Esophagus muscularis mucosa (tissue), 4 donors: ENCODE measurements around the gene PLA2G4B.

Experiments used
- EP300 ChIP-seq: sonication (generic); formaldehyde crosslinking; IDR thresholded peaks from one replicate; pipeline ENCODE4 v1.6.1; 2017; ENCODE audit warnings: antibody characterized with exemption
- POLR2A ChIP-seq: fragments of 450-650 bp; IDR thresholded peaks from one replicate; pipeline ENCODE4 v1.6.1; 2017; ENCODE audit warnings: antibody characterized with exemption, moderate library complexity, mild to moderate bottlenecking, low read depth
- POLR2AphosphoS5 ChIP-seq, 2 donors: sonication (generic); formaldehyde crosslinking; IDR thresholded peaks; one replicate each; pipeline ENCODE4 v1.6.1; 2017; ENCODE audit warnings: antibody characterized with exemption in 2 of 2
- TF ChIP-seq, protein P1 (sequence below), 3 experiments: fragments of 200-600 bp in 2 of 3; fragments of 450-650 bp in 1 of 3; sonication (generic) in 2 of 3; IDR thresholded peaks; one replicate each; pipeline ENCODE4 v1.5.1; 2017 to 2019; ENCODE audit warnings: antibody characterized with exemption in 3 of 3, mild to moderate bottlenecking in 2 of 3, moderate library complexity in 1 of 3

DNA sequence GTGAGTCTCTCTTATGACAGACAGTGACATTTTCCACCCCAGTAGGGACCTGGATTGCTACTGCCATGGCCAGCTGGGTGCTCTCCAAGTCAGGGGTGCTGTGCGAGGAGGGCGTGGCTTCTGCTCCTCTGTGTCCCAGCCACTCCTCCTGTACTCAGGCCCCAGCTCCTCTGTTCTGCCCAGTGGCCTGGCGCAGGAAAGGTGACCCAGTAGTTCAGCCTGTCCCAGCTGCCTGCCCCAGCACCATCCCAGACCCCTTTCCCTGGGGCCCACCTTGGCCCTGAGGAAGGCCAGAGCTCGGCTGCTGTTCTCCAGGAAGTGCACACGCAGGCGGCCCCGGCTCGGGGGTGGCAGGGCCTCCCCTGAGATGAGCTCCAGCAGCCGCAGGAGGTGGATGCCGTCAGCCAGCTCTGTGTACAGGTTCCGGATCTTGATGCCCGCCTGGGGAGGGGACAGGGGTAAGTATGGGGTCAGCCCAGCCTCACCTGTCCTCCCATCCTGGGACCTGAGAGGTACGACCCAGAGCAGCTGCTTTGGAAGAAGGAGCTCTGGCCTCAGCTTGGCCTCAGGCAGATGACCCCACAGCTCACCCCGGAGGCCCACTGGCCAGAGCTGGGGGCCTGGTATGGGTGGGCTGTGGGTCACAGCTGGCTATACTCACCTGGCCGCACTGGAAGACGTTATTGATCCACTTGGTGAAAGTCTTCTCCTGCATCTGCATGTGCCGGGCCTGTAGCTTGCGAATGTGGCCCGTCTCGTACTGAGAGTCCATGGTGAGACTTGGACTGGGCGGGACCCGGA is 54.2 kb downstream of the PLA2G4B start:
- TF ChIP-seq, protein P1, sequence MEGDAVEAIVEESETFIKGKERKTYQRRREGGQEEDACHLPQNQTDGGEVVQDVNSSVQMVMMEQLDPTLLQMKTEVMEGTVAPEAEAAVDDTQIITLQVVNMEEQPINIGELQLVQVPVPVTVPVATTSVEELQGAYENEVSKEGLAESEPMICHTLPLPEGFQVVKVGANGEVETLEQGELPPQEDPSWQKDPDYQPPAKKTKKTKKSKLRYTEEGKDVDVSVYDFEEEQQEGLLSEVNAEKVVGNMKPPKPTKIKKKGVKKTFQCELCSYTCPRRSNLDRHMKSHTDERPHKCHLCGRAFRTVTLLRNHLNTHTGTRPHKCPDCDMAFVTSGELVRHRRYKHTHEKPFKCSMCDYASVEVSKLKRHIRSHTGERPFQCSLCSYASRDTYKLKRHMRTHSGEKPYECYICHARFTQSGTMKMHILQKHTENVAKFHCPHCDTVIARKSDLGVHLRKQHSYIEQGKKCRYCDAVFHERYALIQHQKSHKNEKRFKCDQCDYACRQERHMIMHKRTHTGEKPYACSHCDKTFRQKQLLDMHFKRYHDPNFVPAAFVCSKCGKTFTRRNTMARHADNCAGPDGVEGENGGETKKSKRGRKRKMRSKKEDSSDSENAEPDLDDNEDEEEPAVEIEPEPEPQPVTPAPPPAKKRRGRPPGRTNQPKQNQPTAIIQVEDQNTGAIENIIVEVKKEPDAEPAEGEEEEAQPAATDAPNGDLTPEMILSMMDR (IDR thresholded peaks at IDR 0.05): no peak
- no peak for TF ChIP-seq POLR2A
- TF ChIP-seq EP300: no peak
- TF ChIP-seq POLR2AphosphoS5 (IDR thresholded peaks at IDR 0.05): no peak
